Adrenal gland (tissue), 5 donors: ENCODE data around the gene COPRS.

Experiments
- POLR2A ChIP-seq, 2 donors: fragments of 450-650 bp; IDR thresholded peaks; one replicate each; pipeline ENCODE4 v1.6.1; 2017; ENCODE audit warnings: antibody characterized with exemption in 2 of 2, mild to moderate bottlenecking in 2 of 2, moderate library complexity in 1 of 2
- TF ChIP-seq, protein P1 (sequence below), 6 experiments: fragments of 450-650 bp in 4 of 6; fragments of 200-600 bp in 2 of 6; sonication (generic) in 1 of 6; IDR thresholded peaks; 1 replicate in 5 of 6; 2 replicates in 1 of 6; pipeline versions ENCODE4 v1.5.1 to v1.8.0; 2016 to 2021; ENCODE audit warnings: antibody characterized with exemption in 6 of 6, mild to moderate bottlenecking in 2 of 6, moderate library complexity in 1 of 6
- donor health status: DM: no; HTN: no; CAD: no.

- TF ChIP-seq, protein P1, sequence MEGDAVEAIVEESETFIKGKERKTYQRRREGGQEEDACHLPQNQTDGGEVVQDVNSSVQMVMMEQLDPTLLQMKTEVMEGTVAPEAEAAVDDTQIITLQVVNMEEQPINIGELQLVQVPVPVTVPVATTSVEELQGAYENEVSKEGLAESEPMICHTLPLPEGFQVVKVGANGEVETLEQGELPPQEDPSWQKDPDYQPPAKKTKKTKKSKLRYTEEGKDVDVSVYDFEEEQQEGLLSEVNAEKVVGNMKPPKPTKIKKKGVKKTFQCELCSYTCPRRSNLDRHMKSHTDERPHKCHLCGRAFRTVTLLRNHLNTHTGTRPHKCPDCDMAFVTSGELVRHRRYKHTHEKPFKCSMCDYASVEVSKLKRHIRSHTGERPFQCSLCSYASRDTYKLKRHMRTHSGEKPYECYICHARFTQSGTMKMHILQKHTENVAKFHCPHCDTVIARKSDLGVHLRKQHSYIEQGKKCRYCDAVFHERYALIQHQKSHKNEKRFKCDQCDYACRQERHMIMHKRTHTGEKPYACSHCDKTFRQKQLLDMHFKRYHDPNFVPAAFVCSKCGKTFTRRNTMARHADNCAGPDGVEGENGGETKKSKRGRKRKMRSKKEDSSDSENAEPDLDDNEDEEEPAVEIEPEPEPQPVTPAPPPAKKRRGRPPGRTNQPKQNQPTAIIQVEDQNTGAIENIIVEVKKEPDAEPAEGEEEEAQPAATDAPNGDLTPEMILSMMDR (IDR thresholded peaks at IDR 0.05), result no peak
- TF ChIP-seq POLR2A (IDR thresholded peaks at IDR 0.05), result no peak
These were observed 26.3 kb downstream of the COPRS start for GRCh38 chr17:31832746-31833145.
